NAMALWA (cell line): ENCODE data around the gene MYO7A.

Experiments
- DNase-seq: peaks from one replicate; pipeline ENCODE4 v3.0.0-alpha.2; 2015; ENCODE audit warnings: low spot score

The MYO7A gene

GRCh38 chr11:77127920-77128691, at the start of gene MYO7A:
MYO7A (plus strand) TSS chr11:77128246; CDS start chr11:77130635, 2,389 bp downstream.
- DNase-seq: no peak

- no peak for DNase-seq
Observed at GRCh38 chr11:77079666-77080065, 48.4 kb upstream of the MYO7A start.

- no peak for DNase-seq
Observed at GRCh38 chr11:77080643-77081210, 47.3 kb upstream of the MYO7A start.

- DNase-seq: no peak
Observed at GRCh38 chr11:77081381-77081851, 46.6 kb upstream of the MYO7A start.

GRCh38 chr11:77081976-77082836, 45.8 kb upstream of the MYO7A start:
- DNase-seq: no peak

GRCh38 chr11:77082838-77083565, 45.0 kb upstream of the MYO7A start:
- no peak for DNase-seq

- DNase-seq: no peak
Observed at GRCh38 chr11:77083566-77084245, 44.3 kb upstream of the MYO7A start.

- no peak for DNase-seq
Observed at GRCh38 chr11:77084581-77085191, 43.4 kb upstream of the MYO7A start.

- DNase-seq: no peak
Observed at GRCh38 chr11:77085652-77086051, 42.4 kb upstream of the MYO7A start.

GRCh38 chr11:77086521-77087472, 41.2 kb upstream of the MYO7A start:
- no peak for DNase-seq

GRCh38 chr11:77087723-77088225, 40.3 kb upstream of the MYO7A start:
- no peak for DNase-seq

GRCh38 chr11:77088236-77089003, 39.6 kb upstream of the MYO7A start:
- no peak for DNase-seq

GRCh38 chr11:77089004-77089545, 39.0 kb upstream of the MYO7A start:
- DNase-seq: no peak

GRCh38 chr11:77090046-77090372, 38.0 kb upstream of the MYO7A start:
- DNase-seq: no peak

GRCh38 chr11:77090373-77091111, 37.5 kb upstream of the MYO7A start:
- no peak for DNase-seq

- DNase-seq: peak; percentile 84
Observed at GRCh38 chr11:77091146-77091940, 36.7 kb upstream of the MYO7A start.

- DNase-seq: no peak
Observed at GRCh38 chr11:77092382-77092781, 35.7 kb upstream of the MYO7A start.
